GM12878 (cell line): Measurements from ENCODE around the gene LUZP2. TPM values are rescaled to one million over a fixed set of nuclear protein-coding genes. Genes with fewer than 3 reads are reported as not detected.

Experiments used
- ATAC-seq: fragments of 200-7000 bp; cut with Tn5 transposase; 3 replicates; pipeline ENCODE4 v1.9.1; 2020; ENCODE audit warnings: mild to moderate bottlenecking, moderate library complexity
- BruUV-seq: library from RNA; stranded (reverse); fragments of 400-500 nt; replicated peaks from 2 replicates; lab custom pipeline; 2021; lab: Mats Ljungman, UMichigan
- CTCF ChIA-PET: fragments of 300-600 bp; sonication (Branson Sonifier 250); formaldehyde crosslinking; extraction: SDS; loops from one replicate; lab custom pipeline; 2021; ENCODE audit warnings: inconsistent platforms; lab: Yijun Ruan, JAX
- POLR2A ChIA-PET: fragments of 350-600 bp; formaldehyde crosslinking; extraction: SDS; loops from one replicate; lab custom pipeline; 2021; ENCODE audit warnings: inconsistent platforms; lab: Charles Lee
- RAD21 ChIA-PET: fragments of 300-600 bp; sonication (Branson Sonifier 250); formaldehyde crosslinking; loops from one replicate; lab custom pipeline; 2023; ENCODE audit warnings: antibody characterized with exemption; ENCODE audit not compliant: unreplicated experiment; lab: Charles Lee
- SMC1A ChIA-PET: fragments of 300-600 bp; sonication (Branson Sonifier 250); formaldehyde crosslinking; loops from one replicate; lab custom pipeline; 2023; ENCODE audit not compliant: unreplicated experiment, uncharacterized antibody; lab: Charles Lee
- DNase-seq: peaks from one replicate; pipeline ENCODE4 v3.0.0-alpha.2; 2011; ENCODE audit warnings: low read depth, low spot score
- FAIRE-seq: peaks from 3 replicates; lab custom pipeline; 2011; peaks lifted over from hg19 to GRCh38; lab: Jason Lieb, UNC
- H2AFZ ChIP-seq: 2 replicates; pipeline ENCODE4 v1.6.0; 2011; ENCODE audit warnings: low read depth, low read length, control low read depth; ENCODE audit not compliant: control insufficient read depth
- H3K27ac ChIP-seq: 2 replicates; pipeline ENCODE4 v1.5.1; 2011; ENCODE audit warnings: control low read depth; ENCODE audit not compliant: control insufficient read depth, insufficient read depth
- H3K27me3 ChIP-seq, 2 experiments: replicated peaks in 1 of 2; 2 replicates each; pipeline versions ENCODE4 v1.6.0 to v1.6.1; 2011; ENCODE audit warnings: low read length in 1 of 2; ENCODE audit not compliant: control insufficient read depth in 2 of 2, insufficient read depth in 2 of 2
- H3K36me3 ChIP-seq, 2 experiments: 2 replicates each; pipeline ENCODE4 v1.5.1; 2011; ENCODE audit warnings: low read length in 1 of 2; ENCODE audit not compliant: control insufficient read depth in 2 of 2, insufficient read depth in 2 of 2
- H3K4me1 ChIP-seq: 2 replicates; pipeline ENCODE4 v1.6.1; 2011; ENCODE audit warnings: mild to moderate bottlenecking, low read length, moderate library complexity, mixed read lengths; ENCODE audit not compliant: control insufficient read depth, insufficient read depth
- H3K4me2 ChIP-seq: 2 replicates; pipeline ENCODE4 v1.6.0; 2011; ENCODE audit warnings: control low read depth; ENCODE audit not compliant: control insufficient read depth, insufficient read depth
- H3K4me3 ChIP-seq: fragments of 200-600 bp; sonication (generic); 2 replicates; pipeline ENCODE4 v1.5.1; 2016
- H3K79me2 ChIP-seq: 2 replicates; pipeline ENCODE4 v1.6.0; 2011; ENCODE audit warnings: low read length; ENCODE audit not compliant: control insufficient read depth, insufficient read depth
- H3K9ac ChIP-seq: 2 replicates; pipeline ENCODE4 v1.8.0; 2011; ENCODE audit warnings: low read length, control low read depth, mixed read lengths; ENCODE audit not compliant: control insufficient read depth, insufficient read depth
- H3K9me3 ChIP-seq: replicated peaks from 3 replicates; pipeline ENCODE4 v1.5.1; 2011; ENCODE audit warnings: mild to moderate bottlenecking, low read length; ENCODE audit not compliant: control insufficient read depth, insufficient read depth
- H4K20me1 ChIP-seq: 2 replicates; pipeline ENCODE4 v1.6.0; 2011; ENCODE audit not compliant: control insufficient read depth, insufficient read depth
- CBFB ChIP-seq: IDR thresholded peaks from 2 replicates; pipeline ENCODE4 v1.6.1; 2016; ENCODE audit warnings: antibody characterized with exemption, low read depth
- CHD4 ChIP-seq: fragments of 200-600 bp; sonication (generic); IDR thresholded peaks from 2 replicates; pipeline ENCODE4 v1.6.1; 2016; ENCODE audit warnings: mild to moderate bottlenecking
- DPF2 ChIP-seq: fragments of 450-650 bp; IDR thresholded peaks from 2 replicates; pipeline ENCODE4 v1.6.1; 2017; ENCODE audit warnings: mild to moderate bottlenecking
- GABPA ChIP-seq: IDR thresholded peaks from 2 replicates; pipeline ENCODE4 v1.6.1; 2014; ENCODE audit warnings: antibody characterized with exemption, low read depth, mild to moderate bottlenecking, inconsistent platforms
- NFYA ChIP-seq: IDR thresholded peaks from 2 replicates; pipeline ENCODE4 v1.6.1; 2011; ENCODE audit warnings: low read depth, mild to moderate bottlenecking, low read length, improper control_type of control experiment, borderline replicate concordance
- PAX5 ChIP-seq: IDR thresholded peaks from 2 replicates; pipeline ENCODE4 v1.6.1; 2011; ENCODE audit warnings: low read depth, low read length, borderline replicate concordance
- SUPT20H ChIP-seq: IDR thresholded peaks from 2 replicates; pipeline ENCODE4 v1.6.1; 2011; ENCODE audit warnings: low read depth, mild to moderate bottlenecking, low read length, moderate library complexity, borderline replicate concordance; ENCODE audit not compliant: control insufficient read depth
- ZBTB11 ChIP-seq: fragments of 450-650 bp; formaldehyde crosslinking; IDR thresholded peaks from 2 replicates; pipeline ENCODE4 v1.5.0; 2022; ENCODE audit warnings: mild to moderate bottlenecking, missing genetic modification characterization
- ZSCAN29 ChIP-seq: fragments of 450-650 bp; IDR thresholded peaks from 2 replicates; pipeline ENCODE4 v1.6.1; 2017; ENCODE audit warnings: mild to moderate bottlenecking, moderate library complexity
- WGBS: methylation state at CpG from one replicate; pipeline ENCODE4 v1.1.6; 2016; ENCODE audit warnings: low lambda C conversion rate; ENCODE audit not compliant: insufficient replicate concordance, insufficient coverage; ENCODE audit errors: missing lambda C conversion rate; 5-methylcytosine and 5-hydroxymethylcytosine counted together
- in situ Hi-C: fragments of 300-500 bp; cut with MboI; formaldehyde crosslinking; loops from 9 replicates; pipeline ENCODE4 v1.14.3; 2018; ENCODE audit warnings: mixed read lengths
- intact Hi-C: fragments of 100-400 bp; cut with micrococcal nuclease; formaldehyde crosslinking; loops from one replicate; pipeline ENCODE4 v1.14.2; 2022; ENCODE audit not compliant: unreplicated experiment
- polyA plus RNA-seq, 11 experiments: library from polyadenylated mRNA; depleted of rRNA in 4 of 11; unstranded in 6 of 11; stranded (reverse) in 5 of 11; fragments of >200 nt; fragmentation: Nextera tagmentation in 4 of 11; fragmentation: Illumina TruSeq in 1 of 11; extraction: Ambion mirVana in 4 of 11; extraction: Trizol in 1 of 11; gene quantifications; 1 replicate in 1 of 11; 2 replicates in 10 of 11; pipeline versions ENCODE4 v1.2.1 to v1.2.3, GENCODE V29; 2011 to 2016; ENCODE audit warnings: inconsistent platforms in 2 of 11, missing spikeins in 2 of 11, low read depth in 1 of 11
- total RNA-seq, 4 experiments: library from RNA; depleted of rRNA in 3 of 4; stranded (reverse); fragments of >200 nt in 3 of 4; fragmentation: Illumina TruSeq in 1 of 4; extraction: Trizol in 1 of 4; gene quantifications; 2 replicates each; pipeline versions ENCODE4 v1.2.1 to v1.2.3, GENCODE V29; 2013 to 2021
- TF ChIP-seq, protein P1 (sequence below), 3 experiments: IDR thresholded peaks in 2 of 3; conservative IDR thresholded peaks in 1 of 3; 2 replicates each; pipeline ENCODE4 v1.5.1; 2011; ENCODE audit warnings: low read depth in 3 of 3, low read length in 3 of 3, mild to moderate bottlenecking in 3 of 3, control low read depth in 2 of 3, moderate library complexity in 2 of 3, inconsistent platforms in 1 of 3, mixed read lengths in 1 of 3; ENCODE audit not compliant: control insufficient read depth in 2 of 3, insufficient read depth in 1 of 3; ENCODE audit errors: extremely low read depth in 1 of 3

LUZP2 gene
- total and polyA plus RNA-seq, 10 of the 15 experiments (the other 5 are each of a cell fraction or from before 2014, with no cell fraction given), result not detected

GRCh38 chr11:24521601-24522000, 24.7 kb downstream of the LUZP2 start:
- Histone ChIP-seq H3K4me3 (no peak overlapping the region), H3K9ac (no peak overlapping the region), H3K27me3 (no peaks in the 10 kb centered on the region), H3K9me3 (no peaks in the 10 kb centered on the region), H3K36me3 (no peaks in the 10 kb centered on the region), H3K4me1 (no peaks in the 10 kb centered on the region), H3K27ac (no peak overlapping the region), H3K79me2 (no peaks in the 10 kb centered on the region), H2AFZ (no peak overlapping the region), H4K20me1 (no peaks in the 10 kb centered on the region), H3K4me2 (no peak overlapping the region)
- TF ChIP-seq NFYA (no peak), DPF2 (no peak), PAX5 (no peak), CHD4 (no peak), ZBTB11 (no peak), CBFB (no peak), GABPA (no peak), ZSCAN29 (no peak), SUPT20H (no peak)
- TF ChIP-seq, protein P1, sequence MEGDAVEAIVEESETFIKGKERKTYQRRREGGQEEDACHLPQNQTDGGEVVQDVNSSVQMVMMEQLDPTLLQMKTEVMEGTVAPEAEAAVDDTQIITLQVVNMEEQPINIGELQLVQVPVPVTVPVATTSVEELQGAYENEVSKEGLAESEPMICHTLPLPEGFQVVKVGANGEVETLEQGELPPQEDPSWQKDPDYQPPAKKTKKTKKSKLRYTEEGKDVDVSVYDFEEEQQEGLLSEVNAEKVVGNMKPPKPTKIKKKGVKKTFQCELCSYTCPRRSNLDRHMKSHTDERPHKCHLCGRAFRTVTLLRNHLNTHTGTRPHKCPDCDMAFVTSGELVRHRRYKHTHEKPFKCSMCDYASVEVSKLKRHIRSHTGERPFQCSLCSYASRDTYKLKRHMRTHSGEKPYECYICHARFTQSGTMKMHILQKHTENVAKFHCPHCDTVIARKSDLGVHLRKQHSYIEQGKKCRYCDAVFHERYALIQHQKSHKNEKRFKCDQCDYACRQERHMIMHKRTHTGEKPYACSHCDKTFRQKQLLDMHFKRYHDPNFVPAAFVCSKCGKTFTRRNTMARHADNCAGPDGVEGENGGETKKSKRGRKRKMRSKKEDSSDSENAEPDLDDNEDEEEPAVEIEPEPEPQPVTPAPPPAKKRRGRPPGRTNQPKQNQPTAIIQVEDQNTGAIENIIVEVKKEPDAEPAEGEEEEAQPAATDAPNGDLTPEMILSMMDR (IDR thresholded peaks at IDR 0.05 in 2 of 3, conservative IDR thresholded peaks at IDR 0.05 in 1 of 3; ENCODE audit: control insufficient read depth in 2 of 3, extremely low read depth in 1 of 3, insufficient read depth in 1 of 3, low read depth in 3 of 3, low read length in 3 of 3), result no peak
- 27% methylated on average over 5 of the region's 5 CpGs for WGBS
- intact Hi-C loops (no loop called here), in situ Hi-C loops (no loop called here)
- no peak for ATAC-seq
- ChIA-PET CTCF (interaction anchor here (0.8 kb wide), 1 partner anchor 15 kb away, joined by 3 read pairs; no protein-coding TSS in a partner anchor), RAD21 (no interaction called here), SMC1A (interaction anchor here (0.6 to 0.8 kb wide), 2 partner anchors 22 to 59 kb away, joined by 3 read pairs; no protein-coding TSS in a partner anchor), POLR2A (no interaction called here)
- no TSS peak for BruUV-seq
- no peak for DNase-seq
- FAIRE-seq, result no peak
